NCI-H146 treated with DMSO at 0.1 percent for 48 hours (cell line): Measurements from ENCODE around the gene FBXL19.
A peak's percentile ranks its signal among the peaks of the same experiment; 100 is the strongest.

ENCODE experiments used
- DNase-seq: peaks from one replicate; lab custom pipeline; 2025; ENCODE audit not compliant: unreplicated experiment; lab: John Stamatoyannopoulos, UW

The FBXL19 gene

GRCh38 chr16:30963925-30964511 is 40.6 kb downstream of the FBXL19 start:
- no peak for DNase-seq

GRCh38 chr16:30964574-30965226 is 41.3 kb downstream of the FBXL19 start:
- no peak for DNase-seq

- DNase-seq, result no peak
These were observed 42.1 kb downstream of the FBXL19 start for GRCh38 chr16:30965436-30965835.

GRCh38 chr16:30966033-30966619 is 42.8 kb downstream of the FBXL19 start:
- DNase-seq, result no peak

- no peak for DNase-seq
These were observed 44.4 kb downstream of the FBXL19 start for GRCh38 chr16:30967795-30968194.

GRCh38 chr16:30969246-30969842 is 46.0 kb downstream of the FBXL19 start:
- no peak for DNase-seq

GRCh38 chr16:30971298-30971697 is 47.9 kb downstream of the FBXL19 start:
- no peak for DNase-seq

- no peak for DNase-seq
These were observed 49.5 kb downstream of the FBXL19 start for GRCh38 chr16:30972872-30973271.

GRCh38 chr16:30974348-30974747 is 51.0 kb downstream of the FBXL19 start:
- no peak for DNase-seq

- DNase-seq, result no peak
These were observed 53.1 kb downstream of the FBXL19 start for GRCh38 chr16:30976486-30976885.

- DNase-seq, result no peak
These were observed 54.1 kb downstream of the FBXL19 start for GRCh38 chr16:30977502-30977901.

- DNase-seq, result no peak
These were observed 56.0 kb downstream of the FBXL19 start for GRCh38 chr16:30979170-30980022.

GRCh38 chr16:30980023-30980371 is 56.6 kb downstream of the FBXL19 start:
- no peak for DNase-seq

GRCh38 chr16:30980434-30980833 is 57.1 kb downstream of the FBXL19 start:
- DNase-seq, result no peak

- DNase-seq, result no peak
These were observed 57.6 kb downstream of the FBXL19 start for GRCh38 chr16:30980959-30981358.

- no peak for DNase-seq
These were observed 59.3 kb downstream of the FBXL19 start for GRCh38 chr16:30982548-30983288.

GRCh38 chr16:30983289-30983889 is 60.0 kb downstream of the FBXL19 start:
- no peak for DNase-seq

- DNase-seq, result no peak
These were observed 60.7 kb downstream of the FBXL19 start for GRCh38 chr16:30983898-30984610.

GRCh38 chr16:30984669-30985400 is 61.5 kb downstream of the FBXL19 start, which contains the start of gene HSD3B7:
Gene HSD3B7 (plus strand): TSS chr16:30985207. CDS start chr16:30985659, 452 bp downstream.
- peak; percentile 58 for DNase-seq
